GM19025 (cell line): ENCODE data around the gene OTUD5.
A peak's percentile ranks its signal among the peaks of the same experiment; 100 is the strongest.

Experiments
- ATAC-seq: cut with Tn5 transposase; IDR thresholded peaks from one replicate; pipeline ENCODE4 v1.9.1; 2021; ENCODE audit warnings: mild to moderate bottlenecking, low read depth, moderate library complexity; ENCODE audit not compliant: unreplicated experiment

Gene OTUD5

DNA sequence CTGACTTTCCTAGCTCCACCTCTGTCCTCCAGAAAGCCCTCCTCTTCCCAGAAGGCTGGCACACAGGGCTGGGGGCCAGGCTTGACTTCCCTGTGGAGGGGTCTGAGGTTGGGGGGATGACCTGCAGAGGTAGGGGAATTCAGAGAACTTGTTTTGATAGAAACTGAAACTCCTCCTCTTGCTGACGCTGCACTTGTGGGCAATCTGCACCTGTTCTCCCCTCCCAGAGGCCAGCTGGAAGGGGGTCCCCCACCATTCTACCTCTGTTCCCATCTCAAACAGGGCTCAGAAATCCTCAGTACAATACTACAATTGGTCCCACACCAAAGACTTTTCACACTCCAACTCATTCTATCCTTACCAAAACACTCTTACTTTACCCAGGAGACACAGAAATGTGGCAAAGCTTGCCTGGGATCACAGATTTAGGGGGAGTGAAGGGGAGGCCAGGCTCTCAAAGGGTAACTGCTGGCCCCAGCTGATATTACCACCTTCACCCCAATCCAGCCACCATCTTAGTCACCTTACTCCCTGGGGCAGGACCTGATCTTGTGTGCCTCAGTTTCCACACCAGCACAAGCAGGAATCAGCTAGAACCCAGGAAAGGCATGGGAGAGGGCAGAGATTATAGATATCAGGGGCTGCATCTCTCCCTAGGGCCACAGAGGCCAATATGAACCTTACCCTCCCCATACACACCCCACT lies 18.5 kb downstream of the OTUD5 start:
- ATAC-seq, result peak; percentile 52

DNA sequence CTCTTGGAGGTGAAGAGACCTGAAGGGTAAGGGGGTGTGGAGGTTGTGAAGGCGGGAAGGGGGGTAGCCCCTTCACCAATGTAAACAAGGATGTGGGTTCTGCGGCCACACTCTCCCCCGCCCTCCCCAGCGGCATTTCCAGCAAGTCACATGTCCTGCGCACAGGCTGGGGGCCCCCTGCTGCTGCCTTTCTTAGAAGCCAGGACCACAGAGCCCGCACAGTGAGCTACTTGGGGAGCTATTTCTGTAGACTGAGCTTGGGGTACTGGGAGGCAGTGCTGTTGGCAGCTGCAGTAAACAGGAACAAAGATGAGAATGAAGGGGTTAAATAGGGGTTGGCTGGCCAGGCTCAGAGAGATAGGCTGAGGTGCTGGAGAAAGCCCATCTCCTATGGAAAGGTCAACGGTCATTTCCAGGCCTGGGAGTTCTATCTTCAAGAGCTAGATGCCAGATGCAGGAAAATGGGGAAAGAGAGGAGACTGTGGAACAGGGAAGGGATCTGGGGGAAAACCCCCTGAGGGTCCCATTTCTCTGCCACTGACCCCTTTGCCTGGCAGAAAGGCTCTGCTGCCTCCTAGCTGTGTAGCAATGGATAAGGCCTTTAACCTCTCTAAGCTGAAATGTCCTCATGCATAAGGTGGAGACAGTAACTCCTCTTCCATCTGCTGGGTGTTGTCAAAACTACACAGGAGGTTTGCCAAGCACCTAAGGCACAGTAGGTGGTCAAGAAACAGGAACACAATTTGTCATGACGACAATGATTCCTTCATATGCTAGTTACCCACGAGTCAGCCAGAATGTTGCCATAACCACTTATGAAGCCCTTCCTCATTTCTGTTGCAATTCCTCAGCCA lies 20.1 kb downstream of the OTUD5 start:
- ATAC-seq, result peak; percentile 46

DNA sequence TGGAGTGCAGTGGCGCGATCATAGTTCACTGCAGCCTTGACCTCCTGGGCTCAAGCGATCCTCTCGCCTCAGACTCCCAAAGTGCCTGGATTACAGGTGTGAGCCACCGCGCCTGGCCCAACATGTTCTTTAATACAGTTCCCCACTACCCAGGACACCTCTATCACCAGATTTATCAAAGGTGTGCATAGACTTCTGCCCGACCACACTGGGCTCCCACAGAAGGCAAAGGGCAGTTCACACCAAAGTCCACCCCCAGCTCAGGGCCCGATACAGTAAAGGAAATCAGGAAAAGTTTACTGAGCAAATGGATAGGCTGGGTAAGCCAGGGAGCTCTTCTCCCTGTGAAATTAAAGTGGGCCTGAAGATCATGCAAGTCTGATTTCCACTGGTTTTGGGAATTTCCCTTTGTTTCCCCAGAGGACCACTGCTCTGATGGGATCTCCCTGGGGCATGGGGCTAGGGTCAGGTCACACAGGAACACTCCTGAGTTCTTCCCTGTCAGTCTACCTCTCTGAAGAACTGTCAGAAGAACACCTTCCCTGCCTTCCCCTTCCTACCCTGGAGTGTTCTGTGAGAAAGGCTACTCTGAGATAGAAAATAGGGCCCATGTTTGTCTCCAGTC lies 20.9 kb downstream of the OTUD5 start:
- ATAC-seq, result no peak

DNA sequence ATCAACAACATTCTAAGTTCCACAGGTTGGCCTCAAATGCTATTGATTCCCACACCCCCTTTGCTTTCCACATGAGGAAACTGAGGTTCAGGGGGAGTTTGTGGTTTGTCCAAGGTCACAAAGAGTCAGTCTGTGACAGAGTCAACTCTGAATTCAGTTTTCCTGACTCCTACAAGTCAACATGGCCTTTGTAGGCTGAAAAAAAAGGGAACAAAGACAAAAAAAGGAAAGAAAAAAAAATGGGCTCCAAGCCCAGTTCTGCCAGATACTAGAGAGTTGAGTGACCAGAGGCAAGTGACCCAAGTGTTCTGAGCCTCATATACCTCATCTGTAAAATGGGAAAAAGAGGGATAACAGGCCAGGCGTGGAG lies 22.1 kb downstream of the OTUD5 start:
- no peak for ATAC-seq

DNA sequence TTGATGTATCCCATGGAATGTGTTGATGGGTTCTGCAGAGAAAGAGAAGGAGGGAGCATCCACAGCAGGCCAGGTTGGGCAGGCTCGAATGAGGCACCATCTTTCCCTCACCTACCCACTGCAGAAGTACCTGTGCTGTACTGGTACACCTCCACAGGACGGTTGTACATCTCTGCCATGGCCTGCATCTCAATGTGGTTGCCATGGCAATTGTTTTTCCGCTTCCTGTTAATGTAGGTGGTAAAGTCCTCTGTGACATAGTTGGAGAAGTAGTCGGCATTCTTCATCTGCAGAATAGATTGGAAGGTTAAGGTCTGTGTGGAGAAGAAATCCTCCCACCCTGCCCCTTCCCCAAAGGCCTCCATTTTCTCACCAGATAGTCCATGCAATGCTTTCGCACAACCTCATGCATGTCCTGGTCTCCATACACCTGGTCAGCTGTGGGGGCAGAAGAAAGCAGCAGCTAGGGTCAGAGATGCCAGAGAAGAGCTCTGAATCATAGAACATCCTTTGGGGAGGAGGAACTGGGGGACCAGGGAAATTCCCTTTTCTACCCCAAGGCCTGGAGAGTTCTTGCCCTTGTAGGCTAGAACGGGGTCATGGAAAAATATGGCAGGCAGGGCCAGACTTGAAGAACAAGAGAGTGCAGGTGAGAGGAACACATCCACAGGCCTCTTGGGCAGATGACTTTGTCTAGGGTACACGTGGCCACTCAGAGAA lies 22.7 kb downstream of the OTUD5 start:
- no peak for ATAC-seq

DNA sequence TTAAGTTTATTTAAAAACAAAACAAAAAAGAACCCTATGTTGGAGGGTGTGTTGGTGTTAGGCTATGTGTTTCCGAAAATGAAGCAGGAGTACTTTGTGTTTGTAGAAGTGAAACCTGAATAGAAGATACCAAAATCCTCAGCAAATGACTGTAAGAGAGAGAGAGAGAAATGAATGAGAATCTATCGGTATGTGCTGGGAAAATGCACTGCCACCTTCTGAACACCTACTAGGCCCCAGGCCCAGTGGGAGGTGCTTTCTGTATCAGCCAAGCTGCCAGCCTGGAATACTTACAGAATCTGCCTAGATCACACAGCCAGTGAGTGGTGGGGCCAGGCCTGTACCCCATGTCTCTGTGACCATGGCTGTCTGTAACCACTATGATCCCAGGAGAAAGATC lies 23.6 kb downstream of the OTUD5 start:
- no peak for ATAC-seq

DNA sequence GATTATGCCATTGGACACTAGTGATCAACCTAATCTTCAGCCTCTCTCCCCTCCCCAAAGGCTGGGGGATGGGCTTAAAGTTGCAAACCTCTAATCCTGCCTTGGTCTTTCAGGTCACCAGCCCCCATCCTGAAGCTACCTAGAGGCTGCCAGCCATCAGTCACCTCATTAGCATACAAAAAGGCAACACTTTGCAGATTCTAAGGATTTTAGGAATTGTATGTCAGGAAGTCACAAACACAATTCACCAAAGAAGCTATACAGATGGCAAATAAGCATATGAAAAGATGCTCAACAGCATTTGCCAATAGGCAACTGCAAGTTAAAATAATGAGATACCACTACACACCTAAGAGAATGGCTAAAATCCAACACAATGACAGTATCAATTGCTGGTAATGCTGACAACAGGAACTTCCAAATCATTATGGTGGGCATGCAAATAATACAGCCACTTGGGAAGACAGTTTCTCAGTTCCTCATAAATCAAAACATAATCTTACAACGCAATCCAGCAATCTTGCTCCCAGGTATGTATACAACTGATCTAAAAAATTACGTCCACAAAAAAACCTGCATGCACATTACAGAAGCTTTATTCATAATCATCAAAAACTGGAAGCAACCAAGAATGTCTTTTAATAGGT lies 29.5 kb downstream of the OTUD5 start:
- ATAC-seq, result no peak

DNA sequence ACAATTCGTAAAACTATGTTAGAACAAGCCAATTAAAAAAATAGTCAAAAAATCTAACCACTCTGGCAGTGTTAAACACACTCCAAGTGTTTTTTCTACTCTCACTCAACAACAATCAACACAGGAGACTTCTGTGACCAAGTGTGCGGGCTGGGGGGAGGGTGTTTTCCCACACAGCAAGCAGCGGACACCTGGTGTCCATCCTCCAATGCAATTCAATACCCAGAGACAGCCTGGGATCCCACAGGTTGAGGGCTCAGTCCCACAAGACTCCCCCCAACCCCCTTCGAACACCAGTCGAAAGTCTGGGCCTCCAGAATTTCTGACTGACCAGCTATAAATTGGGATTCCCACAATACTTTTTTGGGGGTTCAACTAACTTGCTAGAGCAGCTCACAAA lies 30.3 kb downstream of the OTUD5 start:
- ATAC-seq, result no peak

DNA sequence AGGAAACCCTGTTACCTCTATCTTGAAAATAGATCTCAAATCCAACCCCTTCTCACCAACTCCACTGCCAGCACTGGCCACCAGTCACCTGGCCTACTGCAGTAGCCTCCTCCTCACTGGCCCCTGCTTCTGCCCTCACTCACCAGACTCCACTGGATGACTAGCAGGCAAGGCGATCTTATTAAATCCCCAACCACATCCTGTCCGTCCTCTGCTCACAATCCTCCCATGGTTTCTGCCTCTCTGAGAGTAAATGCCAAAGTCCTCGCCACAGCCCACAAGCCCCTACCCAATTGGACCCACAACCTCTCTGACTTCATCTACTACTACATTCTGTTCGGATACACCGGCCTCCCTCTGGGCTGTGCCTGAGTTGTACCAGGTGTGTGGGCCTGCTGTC lies 33.1 kb downstream of the OTUD5 start:
- ATAC-seq, result no peak

DNA sequence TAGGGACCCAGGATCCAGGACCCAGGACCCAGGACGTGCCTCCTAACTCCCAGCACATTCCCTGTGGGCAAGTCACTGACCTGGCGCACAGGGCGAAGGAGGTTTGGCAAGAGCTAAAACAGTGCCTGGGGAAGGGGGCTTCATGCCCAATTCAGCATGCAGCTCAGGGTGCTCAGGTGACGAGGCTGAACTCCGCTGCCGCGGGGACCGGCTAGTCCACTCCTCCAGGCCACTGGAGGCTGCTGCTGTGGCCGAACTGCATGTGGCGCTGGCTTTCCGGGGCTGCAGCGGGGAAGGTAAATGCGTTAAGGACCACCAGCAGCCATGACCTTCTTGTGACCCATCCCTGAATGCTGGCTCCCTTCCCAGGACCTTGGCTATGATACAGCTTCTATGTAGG lies 33.6 kb downstream of the OTUD5 start:
- no peak for ATAC-seq

DNA sequence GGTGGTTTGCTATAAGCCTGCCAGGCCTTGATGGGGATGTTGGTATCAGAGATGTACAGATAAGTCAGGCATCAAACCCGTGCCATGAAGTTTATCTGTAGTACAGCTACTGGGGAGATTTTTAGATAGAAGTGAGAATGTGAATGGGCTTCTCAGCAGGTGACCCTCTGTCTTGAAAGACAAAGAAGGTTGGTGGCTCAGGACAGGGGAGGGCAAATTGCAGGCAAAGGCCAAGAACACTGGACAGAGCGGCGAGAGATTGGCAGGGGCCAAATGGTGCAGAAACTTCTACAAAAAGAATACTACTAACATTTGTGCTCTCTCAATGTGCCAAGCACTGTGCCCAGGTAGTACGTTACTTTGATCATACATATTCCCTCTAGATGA lies 36.7 kb downstream of the OTUD5 start:
- no peak for ATAC-seq

DNA sequence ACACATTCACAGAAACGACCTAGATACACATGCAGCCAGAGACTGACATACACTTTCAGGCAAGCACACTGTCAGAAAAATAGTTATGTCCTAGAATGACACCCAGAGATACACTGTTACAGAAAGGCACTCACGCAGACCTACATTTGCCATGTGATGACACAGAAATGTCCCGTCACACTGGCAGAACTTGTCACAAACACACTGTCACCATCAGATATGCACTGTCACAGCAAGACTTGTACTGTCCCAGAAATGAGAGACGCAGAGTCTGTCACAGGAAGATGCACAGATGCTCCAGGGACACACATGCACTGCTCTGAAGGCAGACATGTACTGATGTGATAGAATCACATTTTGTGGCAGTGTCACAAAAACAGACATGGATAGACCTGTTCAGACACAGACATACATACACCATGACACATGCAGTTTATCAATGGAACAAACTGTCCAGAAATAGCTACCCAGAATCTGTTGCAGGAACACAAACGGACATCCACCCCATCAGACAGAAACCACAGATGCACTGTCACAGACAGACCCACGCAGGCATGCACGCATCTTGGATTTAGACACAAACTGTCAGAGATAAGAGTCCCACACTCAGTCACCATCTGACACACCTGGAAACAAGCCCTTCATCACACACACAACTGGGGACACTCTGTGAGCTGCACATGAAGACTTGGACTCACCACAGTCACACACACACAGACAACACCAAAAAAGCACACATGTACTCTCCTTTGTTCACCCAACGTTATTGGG lies 37.3 kb downstream of the OTUD5 start:
- no peak for ATAC-seq

DNA sequence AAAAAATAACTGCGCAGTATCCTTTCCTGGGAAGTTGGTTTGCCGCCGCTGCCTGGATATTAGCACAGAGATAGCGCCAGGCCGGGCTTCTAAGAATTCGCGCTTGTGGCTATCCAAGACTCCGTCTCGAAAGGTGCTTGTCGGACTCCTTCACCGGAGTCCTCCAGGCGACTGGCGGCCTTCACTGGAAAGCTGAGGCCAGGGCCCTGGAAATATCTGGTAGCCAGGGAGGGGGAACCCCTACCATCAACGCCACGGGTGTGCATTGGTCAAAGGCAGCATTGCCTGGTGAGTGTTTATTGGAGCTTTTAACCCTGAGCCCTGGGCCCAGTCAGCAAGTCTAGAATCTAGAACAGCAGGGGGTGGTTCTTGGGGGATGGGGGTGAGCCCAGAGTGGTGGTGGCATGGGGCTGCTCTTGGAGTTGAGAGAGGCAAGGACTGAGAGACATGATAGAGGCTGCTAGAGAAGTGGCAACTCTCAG lies 38.0 kb downstream of the OTUD5 start:
- ATAC-seq, result peak; percentile 15

DNA sequence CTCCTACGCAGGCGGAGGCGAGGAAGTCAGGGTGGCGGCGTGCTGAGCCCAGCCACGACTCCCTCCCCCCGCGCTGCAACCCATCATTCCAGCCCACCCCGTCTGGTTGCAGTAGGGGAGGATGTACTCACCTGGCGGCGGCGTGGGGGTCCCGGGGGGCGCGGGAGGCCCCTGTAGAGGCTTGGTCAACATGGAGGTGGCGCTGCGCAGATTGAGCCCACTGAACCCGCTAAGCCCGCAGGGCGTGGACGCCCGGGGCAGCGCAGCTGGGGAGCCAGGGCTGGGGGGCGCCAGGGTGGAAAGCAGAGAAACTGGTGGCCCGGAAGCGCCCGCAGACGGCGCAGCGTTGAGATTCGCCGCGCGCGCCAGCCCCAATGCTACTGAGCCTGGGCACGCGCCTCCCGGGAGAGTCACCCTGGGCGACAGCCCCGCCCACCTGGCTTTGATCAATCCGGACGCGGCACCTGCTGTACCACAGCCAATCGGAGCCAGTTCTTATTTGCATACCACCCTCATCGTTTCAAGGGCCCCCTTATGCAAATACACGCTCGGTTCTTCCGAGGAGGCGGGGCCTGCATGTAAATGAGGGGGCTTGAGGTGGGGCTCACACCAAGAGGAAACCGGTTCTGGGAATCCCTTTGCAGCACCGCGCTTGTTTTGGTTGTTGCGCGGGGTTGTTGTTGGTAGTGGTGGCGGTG lies 38.6 kb downstream of the OTUD5 start, which contains the start of gene PIM2:
Gene PIM2 (minus strand): TSS at position 382 of the 698 bp plus-strand sequence. CDS start 190 bp downstream, at position 192.
- ATAC-seq, result peak; percentile 64

DNA sequence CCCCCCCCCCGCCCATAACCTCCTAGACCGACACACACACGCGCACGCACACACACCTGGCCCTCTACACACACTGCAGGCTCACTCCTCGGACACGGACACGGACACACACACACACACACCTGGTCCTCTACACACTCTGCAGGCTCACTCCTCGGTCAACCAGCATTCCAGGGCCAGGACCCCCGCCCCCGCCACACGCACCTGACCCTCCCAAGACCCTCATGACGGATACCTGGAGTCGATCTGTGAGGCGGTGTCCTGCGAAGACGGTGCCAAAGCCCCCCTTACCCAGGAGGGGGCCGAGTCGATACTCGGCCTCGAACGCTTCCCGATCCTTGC lies 39.1 kb downstream of the OTUD5 start:
- no peak for ATAC-seq

DNA sequence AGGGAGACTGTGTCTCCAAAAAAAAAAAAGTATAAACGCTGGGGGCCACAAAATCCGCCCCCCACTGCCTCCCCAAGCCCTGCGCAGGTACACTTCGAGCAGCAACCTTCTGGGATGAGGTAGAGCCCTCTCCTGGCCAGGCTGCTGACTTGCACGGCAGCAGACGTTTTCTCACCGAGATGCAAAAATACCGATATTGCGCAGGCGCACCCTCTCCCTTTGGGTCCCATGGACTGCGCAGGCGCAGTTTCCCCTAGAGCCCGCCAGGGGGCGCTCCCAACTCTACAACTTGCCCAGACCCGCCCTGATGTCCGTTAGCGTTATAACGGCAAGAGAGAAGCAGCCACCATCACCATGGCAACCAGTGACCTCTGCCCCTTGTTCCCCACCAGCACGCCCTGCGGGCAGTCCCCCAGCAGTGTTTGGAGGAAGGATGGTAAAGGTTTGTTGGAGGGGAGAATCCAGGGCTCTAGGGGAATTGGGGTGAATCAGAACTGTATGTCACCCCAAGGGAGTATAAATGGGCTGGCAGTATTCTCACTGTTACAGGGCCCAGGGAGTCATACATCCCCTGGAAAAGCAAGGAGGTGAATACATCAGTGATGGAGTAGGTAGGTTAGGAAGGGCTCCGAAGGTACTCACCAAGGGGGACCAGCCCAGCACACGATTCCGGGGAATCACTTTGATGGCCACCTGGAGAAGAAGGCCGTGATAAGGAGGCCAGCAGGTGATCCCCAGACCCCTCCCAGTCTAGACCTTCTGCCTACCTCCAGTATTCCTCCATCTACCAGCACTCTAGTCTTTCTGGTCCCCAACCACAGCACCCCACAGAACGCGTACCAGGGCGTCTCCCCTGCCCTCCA lies 40.0 kb downstream of the OTUD5 start:
- peak; percentile 36 for ATAC-seq

DNA sequence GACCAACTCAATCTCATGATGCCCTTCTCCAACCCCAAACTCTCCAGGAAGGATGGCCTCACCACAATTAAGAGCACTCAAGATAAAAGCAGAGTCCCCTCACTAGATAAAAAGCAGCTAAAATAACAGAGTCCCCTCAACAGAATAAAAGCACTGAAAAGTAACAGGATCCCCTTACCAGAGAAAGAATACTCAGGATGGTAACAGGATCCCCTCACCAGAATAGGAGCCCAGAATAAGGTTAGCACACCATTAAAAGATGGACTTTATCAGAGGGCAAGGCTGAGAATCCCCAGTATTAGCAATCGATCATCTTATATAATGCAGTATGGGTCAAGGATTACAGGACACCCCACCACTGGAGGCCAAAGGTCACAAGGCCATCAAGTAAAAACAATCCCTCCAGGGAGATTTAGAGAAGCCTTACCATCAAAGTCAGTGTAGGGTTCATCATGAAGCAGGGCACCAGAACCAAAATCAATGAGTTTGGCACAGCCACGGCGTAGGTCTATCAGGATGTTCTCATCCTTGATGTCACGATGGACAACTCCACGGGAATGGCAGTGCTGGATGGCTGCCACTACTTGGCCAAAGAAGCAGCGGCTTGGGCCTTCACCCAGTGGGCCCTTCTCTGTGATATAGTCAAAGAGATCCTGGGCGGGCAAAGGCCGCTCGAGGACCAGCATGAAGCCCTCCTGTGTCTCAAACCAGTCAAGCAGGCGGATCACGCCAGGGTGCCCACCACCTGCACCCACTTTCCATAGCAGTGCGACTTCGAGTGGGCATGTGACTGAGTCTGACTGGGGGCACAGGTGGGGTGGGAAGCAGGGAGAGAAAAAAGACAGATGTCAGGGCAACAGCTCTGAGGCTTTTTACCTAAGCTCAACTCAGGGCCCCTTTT lies 42.6 kb downstream of the OTUD5 start:
- no peak for ATAC-seq
